Measurements from ENCODE around the gene PAPPA.

Gene PAPPA

GRCh38 chr9:116303270-116303669 is 149.7 kb downstream of the PAPPA start:
- ChIA-PET CTCF (no interaction called here), POLR2A (no interaction called here)
- no peak for TF ChIP-seq CTCF (IDR thresholded peaks at IDR 0.05; ENCODE audit: control extremely low read depth, extremely low read depth, low read depth, missing control alignments)
- DNase-seq (ENCODE audit: extremely low spot score), result no peak

- ChIA-PET CTCF (interaction anchor here (1.3 kb wide), 1 partner anchor 9 kb away, joined by 4 read pairs; no protein-coding TSS in a partner anchor), POLR2A (no interaction called here)
- TF ChIP-seq CTCF (IDR thresholded peaks at IDR 0.05; ENCODE audit: control extremely low read depth, extremely low read depth, low read depth, missing control alignments), result no peak
- DNase-seq (ENCODE audit: extremely low spot score), result no peak
These were observed 150.4 kb downstream of the PAPPA start for GRCh38 chr9:116303886-116304538.

GRCh38 chr9:116304761-116305160 is 151.2 kb downstream of the PAPPA start:
- no peak for DNase-seq (ENCODE audit: extremely low spot score)
- ChIA-PET POLR2A (no interaction called here), CTCF (interaction anchor here (1.3 kb wide), 1 partner anchor 10 kb away, joined by 4 read pairs; no protein-coding TSS in a partner anchor)
- no peak for TF ChIP-seq CTCF (IDR thresholded peaks at IDR 0.05; ENCODE audit: control extremely low read depth, extremely low read depth, low read depth, missing control alignments)

GRCh38 chr9:116308076-116308475 is 154.5 kb downstream of the PAPPA start:
- ChIA-PET POLR2A (no interaction called here), CTCF (no interaction called here)
- TF ChIP-seq CTCF (IDR thresholded peaks at IDR 0.05; ENCODE audit: control extremely low read depth, extremely low read depth, low read depth, missing control alignments), result no peak
- no peak for DNase-seq (ENCODE audit: extremely low spot score)

DNA sequence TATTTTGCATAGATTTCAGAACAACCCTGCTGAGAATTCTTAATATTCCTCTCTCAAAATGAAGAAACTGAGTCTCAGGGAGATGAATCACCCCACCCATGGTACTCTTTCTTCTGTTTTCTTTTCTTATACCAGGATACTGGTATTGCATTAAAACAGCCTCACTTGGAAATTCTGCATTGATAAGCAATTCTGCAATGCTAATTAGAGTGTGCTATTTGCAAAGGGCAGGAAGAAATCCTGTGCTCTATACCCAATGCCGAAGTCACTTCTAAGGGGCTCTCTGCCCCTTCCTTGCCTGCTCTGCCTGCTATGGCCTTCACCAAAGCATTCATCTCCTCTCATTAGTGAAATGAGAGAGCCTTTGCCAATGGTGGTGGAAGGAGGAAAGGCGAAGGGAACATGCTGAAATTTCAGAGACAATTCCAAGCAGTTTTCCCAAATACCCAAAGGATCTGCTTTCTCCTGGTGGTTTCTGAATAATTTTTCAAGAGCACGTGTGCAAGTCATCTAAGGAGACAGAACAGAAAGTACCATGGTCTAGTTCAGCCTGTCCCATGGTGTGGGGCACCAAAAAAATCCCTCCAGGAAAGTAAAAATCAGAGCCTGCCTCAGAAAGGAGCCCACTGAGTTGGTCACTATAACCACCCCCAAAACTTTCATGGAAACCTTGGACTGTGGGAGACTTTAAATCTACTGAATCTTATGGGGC is 156.5 kb downstream of the PAPPA start:
- TF ChIP-seq CTCF (IDR thresholded peaks at IDR 0.05; ENCODE audit: control extremely low read depth, extremely low read depth, low read depth, missing control alignments), result no peak
- ChIA-PET POLR2A (no interaction called here), CTCF (no interaction called here)
- DNase-seq (ENCODE audit: extremely low spot score), result no peak

DNA sequence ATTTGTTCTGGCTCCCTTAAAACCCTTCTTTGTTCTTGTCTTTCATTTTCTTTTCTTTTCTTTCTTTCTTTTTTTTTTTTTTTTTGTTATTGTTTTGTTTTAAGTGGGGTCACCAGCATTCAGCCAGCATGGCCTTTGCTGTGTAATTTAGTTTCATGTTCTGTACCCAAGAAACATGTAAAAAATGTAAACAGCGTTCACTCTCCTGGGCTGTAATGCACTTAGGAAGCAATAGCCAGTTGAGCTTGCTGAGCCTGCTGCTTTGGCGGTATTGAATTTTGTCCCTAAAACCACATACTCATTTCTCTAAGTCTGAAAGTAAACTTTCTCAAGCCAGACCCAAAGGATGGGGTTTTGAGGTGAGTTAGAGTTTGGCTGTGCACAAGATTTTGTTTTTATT is 158.6 kb downstream of the PAPPA start:
- no peak for DNase-seq (ENCODE audit: extremely low spot score)
- TF ChIP-seq CTCF (IDR thresholded peaks at IDR 0.05; ENCODE audit: control extremely low read depth, extremely low read depth, low read depth, missing control alignments), result no peak
- POLR2A ChIA-PET, result no interaction called here
- CTCF ChIA-PET, result no interaction called here

All from GM10248 (cell line).